A673 (cell line): Measurements from ENCODE around the gene PHB1.

Experiments used
- EZH2 ChIP-seq: fragments of 200-600 bp; sonication (generic); IDR thresholded peaks from 2 replicates; pipeline ENCODE4 v1.6.1; 2017; ENCODE audit warnings: borderline replicate concordance, low read depth, mild to moderate bottlenecking, mixed read lengths, antibody characterized with exemption, low read length; ENCODE audit not compliant: poor library complexity, severe bottlenecking
- TF ChIP-seq, protein P1 (sequence below): fragments of 300-800, 200-600 bp; sonication (generic); conservative IDR thresholded peaks from 2 replicates; pipeline ENCODE4 v1.5.1; 2017; ENCODE audit warnings: low read depth, mild to moderate bottlenecking, antibody characterized with exemption, low read length, moderate library complexity, mixed read lengths

DNA sequence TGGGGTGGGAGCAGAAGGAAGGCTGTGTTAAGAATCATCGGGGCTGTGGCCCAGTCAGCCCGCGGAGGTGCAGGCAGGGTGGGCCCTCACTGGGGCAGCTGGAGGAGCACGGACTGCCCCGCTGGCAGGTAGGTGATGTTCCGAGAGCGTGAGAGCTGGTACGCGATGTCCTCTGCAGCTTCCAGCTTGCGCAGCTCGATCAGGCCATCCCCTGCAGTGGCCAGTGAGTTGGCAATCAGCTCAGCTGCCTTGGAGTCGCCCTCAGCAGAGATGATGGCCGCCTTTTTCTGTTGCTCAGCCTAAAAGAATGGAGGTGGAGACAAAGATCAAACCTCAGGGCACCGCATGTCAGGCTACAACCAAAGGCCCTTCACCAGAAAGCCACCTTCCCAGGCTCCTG is 9.8 kb downstream of the PHB1 start:
- no peak for TF ChIP-seq EZH2
- TF ChIP-seq, protein P1, sequence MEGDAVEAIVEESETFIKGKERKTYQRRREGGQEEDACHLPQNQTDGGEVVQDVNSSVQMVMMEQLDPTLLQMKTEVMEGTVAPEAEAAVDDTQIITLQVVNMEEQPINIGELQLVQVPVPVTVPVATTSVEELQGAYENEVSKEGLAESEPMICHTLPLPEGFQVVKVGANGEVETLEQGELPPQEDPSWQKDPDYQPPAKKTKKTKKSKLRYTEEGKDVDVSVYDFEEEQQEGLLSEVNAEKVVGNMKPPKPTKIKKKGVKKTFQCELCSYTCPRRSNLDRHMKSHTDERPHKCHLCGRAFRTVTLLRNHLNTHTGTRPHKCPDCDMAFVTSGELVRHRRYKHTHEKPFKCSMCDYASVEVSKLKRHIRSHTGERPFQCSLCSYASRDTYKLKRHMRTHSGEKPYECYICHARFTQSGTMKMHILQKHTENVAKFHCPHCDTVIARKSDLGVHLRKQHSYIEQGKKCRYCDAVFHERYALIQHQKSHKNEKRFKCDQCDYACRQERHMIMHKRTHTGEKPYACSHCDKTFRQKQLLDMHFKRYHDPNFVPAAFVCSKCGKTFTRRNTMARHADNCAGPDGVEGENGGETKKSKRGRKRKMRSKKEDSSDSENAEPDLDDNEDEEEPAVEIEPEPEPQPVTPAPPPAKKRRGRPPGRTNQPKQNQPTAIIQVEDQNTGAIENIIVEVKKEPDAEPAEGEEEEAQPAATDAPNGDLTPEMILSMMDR = no peak
